ENCODE data around the gene PTPN1. TPM values are rescaled to one million over a fixed set of nuclear protein-coding genes. Genes with fewer than 3 reads are reported as not detected.

The PTPN1 gene
- total and polyA plus RNA-seq, 2 of the 13 experiments (the other 11 are each of a cell fraction or from before 2014, with no cell fraction given) = 17.7 to 37.2 TPM

DNA sequence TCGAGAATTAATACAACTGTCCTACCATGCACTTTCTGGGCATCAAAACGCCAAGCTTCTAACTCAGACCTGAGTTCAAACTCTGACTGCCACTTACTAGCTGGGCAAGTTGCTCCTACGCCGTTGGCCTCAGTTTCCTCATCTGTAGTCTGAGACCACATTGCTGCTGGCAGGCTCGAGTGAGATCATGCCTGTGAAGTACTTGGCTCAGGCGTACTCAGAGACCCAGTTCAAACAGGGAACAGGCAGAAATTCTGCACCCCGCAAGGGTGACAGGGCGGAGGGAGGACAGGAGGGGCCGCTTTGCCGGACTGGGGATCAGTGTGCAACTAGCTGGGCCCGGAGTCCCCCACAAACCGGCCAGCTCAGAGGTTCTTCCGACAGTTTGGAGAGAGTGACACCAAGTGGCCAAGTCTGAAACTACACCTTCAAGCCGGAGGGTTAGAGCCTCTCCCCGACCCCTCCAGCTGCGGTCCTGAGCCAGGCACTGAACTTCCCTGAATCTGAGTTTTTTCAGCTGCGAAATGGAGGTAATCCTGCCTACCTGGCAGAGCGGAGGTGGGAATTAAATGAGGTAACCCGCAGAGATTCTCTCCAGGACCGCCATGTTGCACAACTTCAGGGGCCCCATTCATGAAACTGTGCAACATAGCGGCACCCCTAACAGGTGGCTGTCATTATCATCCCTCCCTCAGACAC, 46.0 kb upstream of the PTPN1 start (continued):
- TF ChIP-seq, protein P1, sequence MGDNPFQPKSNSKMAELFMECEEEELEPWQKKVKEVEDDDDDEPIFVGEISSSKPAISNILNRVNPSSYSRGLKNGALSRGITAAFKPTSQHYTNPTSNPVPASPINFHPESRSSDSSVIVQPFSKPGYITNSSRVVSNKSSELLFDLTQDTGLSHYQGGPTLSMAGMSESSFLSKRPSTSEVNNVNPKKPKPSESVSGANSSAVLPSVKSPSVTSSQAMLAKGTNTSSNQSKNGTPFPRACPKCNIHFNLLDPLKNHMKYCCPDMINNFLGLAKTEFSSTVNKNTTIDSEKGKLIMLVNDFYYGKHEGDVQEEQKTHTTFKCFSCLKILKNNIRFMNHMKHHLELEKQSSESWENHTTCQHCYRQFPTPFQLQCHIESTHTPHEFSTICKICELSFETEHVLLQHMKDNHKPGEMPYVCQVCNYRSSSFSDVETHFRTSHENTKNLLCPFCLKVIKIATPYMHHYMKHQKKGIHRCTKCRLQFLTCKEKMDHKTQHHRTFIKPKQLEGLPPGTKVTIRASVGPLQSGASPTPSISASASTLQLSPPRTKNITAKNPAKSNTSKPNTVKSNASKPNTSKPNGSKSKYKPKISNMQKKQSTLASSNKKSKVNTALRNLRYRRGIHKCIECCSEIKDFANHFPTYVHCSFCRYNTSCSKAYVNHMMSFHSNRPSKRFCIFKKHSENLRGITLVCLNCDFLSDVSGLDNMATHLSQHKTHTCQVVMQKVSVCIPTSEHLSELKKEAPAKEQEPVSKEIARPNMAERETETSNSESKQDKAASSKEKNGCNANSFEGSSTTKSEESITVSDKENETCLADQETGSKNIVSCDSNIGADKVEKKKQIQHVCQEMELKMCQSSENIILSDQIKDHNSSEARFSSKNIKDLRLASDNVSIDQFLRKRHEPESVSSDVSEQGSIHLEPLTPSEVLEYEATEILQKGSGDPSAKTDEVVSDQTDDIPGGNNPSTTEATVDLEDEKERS (CRISPR knock-in tag; IDR thresholded peaks at IDR 0.05) = no peak
- TF ChIP-seq, protein P2, sequence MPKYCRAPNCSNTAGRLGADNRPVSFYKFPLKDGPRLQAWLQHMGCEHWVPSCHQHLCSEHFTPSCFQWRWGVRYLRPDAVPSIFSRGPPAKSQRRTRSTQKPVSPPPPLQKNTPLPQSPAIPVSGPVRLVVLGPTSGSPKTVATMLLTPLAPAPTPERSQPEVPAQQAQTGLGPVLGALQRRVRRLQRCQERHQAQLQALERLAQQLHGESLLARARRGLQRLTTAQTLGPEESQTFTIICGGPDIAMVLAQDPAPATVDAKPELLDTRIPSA (CRISPR knock-in tag; IDR thresholded peaks at IDR 0.05; ENCODE audit: borderline replicate concordance) = no peak
- TF ChIP-seq RELA (CRISPR knock-in tag; IDR thresholded peaks at IDR 0.05) (no peak), ZFY (CRISPR knock-in tag; IDR thresholded peaks at IDR 0.05) (0 out of 2 replicates have a peak, but pooled peaks have one; percentile 51), HMG20B (CRISPR knock-in tag; conservative IDR thresholded peaks at IDR 0.05) (no peak), ZNF274 (CRISPR knock-in tag; IDR thresholded peaks at IDR 0.05) (no peak), ATF3 (CRISPR knock-in tag; IDR thresholded peaks at IDR 0.05) (no peak), ZNF3 (CRISPR knock-in tag; IDR thresholded peaks at IDR 0.05) (no peak), ZNF143 (CRISPR knock-in tag; IDR thresholded peaks at IDR 0.05) (no peak), CC2D1A (CRISPR knock-in tag; IDR thresholded peaks at IDR 0.05) (no peak), RBM22 (optimal IDR thresholded peaks at IDR 0.05; ENCODE audit: low read length) (no peak), ZBTB44 (CRISPR knock-in tag; IDR thresholded peaks at IDR 0.05) (0 out of 2 replicates have a peak, but pooled peaks have one; percentile 59), AGO1 (IDR thresholded peaks at IDR 0.05; ENCODE audit: low read depth, low read length, poor library complexity, severe bottlenecking) (no peak), ONECUT2 (CRISPR knock-in tag; IDR thresholded peaks at IDR 0.05) (no peak), RXRB (CRISPR knock-in tag; IDR thresholded peaks at IDR 0.05; ENCODE audit: borderline replicate concordance) (peak; percentile 49; the same call in 1 of the 2 replicates), CAMTA2 (CRISPR knock-in tag; IDR thresholded peaks at IDR 0.05; ENCODE audit: borderline replicate concordance) (no peak), ZNF547 (CRISPR knock-in tag; IDR thresholded peaks at IDR 0.05) (no peak), ZNF850 (CRISPR knock-in tag; conservative IDR thresholded peaks at IDR 0.05) (no peak)
- TF ChIP-seq, protein P3, sequence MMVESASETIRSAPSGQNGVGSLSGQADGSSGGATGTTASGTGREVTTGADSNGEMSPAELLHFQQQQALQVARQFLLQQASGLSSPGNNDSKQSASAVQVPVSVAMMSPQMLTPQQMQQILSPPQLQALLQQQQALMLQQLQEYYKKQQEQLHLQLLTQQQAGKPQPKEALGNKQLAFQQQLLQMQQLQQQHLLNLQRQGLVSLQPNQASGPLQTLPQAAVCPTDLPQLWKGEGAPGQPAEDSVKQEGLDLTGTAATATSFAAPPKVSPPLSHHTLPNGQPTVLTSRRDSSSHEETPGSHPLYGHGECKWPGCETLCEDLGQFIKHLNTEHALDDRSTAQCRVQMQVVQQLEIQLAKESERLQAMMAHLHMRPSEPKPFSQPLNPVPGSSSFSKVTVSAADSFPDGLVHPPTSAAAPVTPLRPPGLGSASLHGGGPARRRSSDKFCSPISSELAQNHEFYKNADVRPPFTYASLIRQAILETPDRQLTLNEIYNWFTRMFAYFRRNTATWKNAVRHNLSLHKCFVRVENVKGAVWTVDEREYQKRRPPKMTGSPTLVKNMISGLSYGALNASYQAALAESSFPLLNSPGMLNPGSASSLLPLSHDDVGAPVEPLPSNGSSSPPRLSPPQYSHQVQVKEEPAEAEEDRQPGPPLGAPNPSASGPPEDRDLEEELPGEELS (CRISPR knock-in tag; IDR thresholded peaks at IDR 0.05) = no peak; the same call in 1 of the 2 replicates
- TF ChIP-seq, protein P4, sequence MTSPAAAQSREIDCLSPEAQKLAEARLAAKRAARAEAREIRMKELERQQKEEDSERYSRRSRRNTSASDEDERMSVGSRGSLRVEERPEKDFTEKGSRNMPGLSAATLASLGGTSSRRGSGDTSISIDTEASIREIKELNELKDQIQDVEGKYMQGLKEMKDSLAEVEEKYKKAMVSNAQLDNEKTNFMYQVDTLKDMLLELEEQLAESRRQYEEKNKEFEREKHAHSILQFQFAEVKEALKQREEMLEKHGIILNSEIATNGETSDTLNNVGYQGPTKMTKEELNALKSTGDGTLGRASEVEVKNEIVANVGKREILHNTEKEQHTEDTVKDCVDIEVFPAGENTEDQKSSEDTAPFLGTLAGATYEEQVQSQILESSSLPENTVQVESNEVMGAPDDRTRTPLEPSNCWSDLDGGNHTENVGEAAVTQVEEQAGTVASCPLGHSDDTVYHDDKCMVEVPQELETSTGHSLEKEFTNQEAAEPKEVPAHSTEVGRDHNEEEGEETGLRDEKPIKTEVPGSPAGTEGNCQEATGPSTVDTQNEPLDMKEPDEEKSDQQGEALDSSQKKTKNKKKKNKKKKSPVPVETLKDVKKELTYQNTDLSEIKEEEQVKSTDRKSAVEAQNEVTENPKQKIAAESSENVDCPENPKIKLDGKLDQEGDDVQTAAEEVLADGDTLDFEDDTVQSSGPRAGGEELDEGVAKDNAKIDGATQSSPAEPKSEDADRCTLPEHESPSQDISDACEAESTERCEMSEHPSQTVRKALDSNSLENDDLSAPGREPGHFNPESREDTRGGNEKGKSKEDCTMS (CRISPR knock-in tag; conservative IDR thresholded peaks at IDR 0.05) = no peak
